Measurements from ENCODE around the gene KDM3A.

Gene KDM3A

GRCh38 chr2:86464652-86465051, 23.5 kb downstream of the KDM3A start:
- H3K4me3 Mint-ChIP-seq, result no peak overlapping the region
- peak overlapping the region in 2 of 3 experiments; percentile 16 to 27 for H3K27ac Mint-ChIP-seq
- H3K4me1 Mint-ChIP-seq, result peaks cover 21% of the 10 kb centered on the region
- H3K27me3 Mint-ChIP-seq (ENCODE audit: low read depth), result no peaks in the 10 kb centered on the region
- TF ChIP-seq CTCF (IDR thresholded peaks at IDR 0.05; ENCODE audit: unreplicated experiment in 3 of 3), result no peak
- H3K9me3 Mint-ChIP-seq, result no peaks in the 10 kb centered on the region
- peaks cover 73% of the 10 kb centered on the region for H3K36me3 Mint-ChIP-seq (ENCODE audit: low read depth)

- H3K36me3 Mint-ChIP-seq (ENCODE audit: low read depth), result peaks cover 68% of the 10 kb centered on the region
- no peaks in the 10 kb centered on the region for H3K9me3 Mint-ChIP-seq
- no peak overlapping the region for H3K4me3 Mint-ChIP-seq
- no peaks in the 10 kb centered on the region for H3K27me3 Mint-ChIP-seq (ENCODE audit: low read depth)
- TF ChIP-seq CTCF (IDR thresholded peaks at IDR 0.05; ENCODE audit: unreplicated experiment in 3 of 3), result no peak
- peaks cover 21% of the 10 kb centered on the region for H3K4me1 Mint-ChIP-seq
- H3K27ac Mint-ChIP-seq, result no peak overlapping the region
Measured at GRCh38 chr2:86466306-86466705, 25.1 kb downstream of the KDM3A start.

DNA sequence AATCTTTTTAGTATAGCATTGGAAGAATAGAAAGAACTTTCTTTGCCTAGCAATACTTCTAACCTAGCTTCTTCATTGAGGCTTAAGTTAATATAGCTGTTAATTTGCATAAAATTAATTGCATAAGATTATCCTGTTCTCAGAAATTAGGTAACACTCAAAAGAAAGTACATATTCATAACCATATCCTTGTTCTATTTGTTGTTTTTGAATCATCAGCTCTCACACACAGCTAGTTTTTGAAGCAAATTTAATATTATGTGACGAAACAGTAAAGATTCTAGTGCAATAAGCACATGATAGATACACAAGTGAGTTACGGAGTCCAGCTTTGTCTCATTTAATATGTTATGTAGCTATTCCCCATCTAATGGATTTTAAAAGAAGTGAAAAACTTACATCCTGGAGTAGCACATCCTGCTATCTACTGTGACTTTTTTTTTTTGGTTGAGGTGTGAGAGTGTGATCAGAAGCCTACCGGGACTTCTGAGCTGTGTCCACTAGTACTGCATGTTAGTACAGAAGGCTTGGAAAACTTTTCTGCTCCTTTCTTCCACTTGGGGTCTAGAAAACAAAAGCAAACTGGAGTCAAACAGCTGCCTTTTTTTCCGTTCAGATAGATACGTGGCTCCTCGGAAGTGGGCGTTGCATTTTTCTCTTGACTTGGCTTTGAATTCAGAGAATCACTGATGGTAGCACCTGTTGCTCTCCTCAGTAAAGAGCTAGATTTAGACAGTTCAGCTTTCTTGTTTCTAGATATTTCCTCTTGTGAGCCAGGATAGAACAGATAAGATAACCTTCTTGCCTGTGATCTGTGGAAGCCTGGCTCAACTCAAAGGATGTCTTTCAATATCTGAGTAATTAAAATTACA, 27.2 kb downstream of the KDM3A start:
- H3K9me3 Mint-ChIP-seq, result no peaks in the 10 kb centered on the region
- H3K27me3 Mint-ChIP-seq (ENCODE audit: low read depth), result no peaks in the 10 kb centered on the region
- peak overlapping the region in 1 of 3 experiments; percentile 3 for H3K4me3 Mint-ChIP-seq
- no peak for TF ChIP-seq CTCF (IDR thresholded peaks at IDR 0.05; ENCODE audit: unreplicated experiment in 3 of 3)
- peak overlapping the region in 2 of 3 experiments; percentile 34 to 40 for H3K27ac Mint-ChIP-seq
- H3K4me1 Mint-ChIP-seq, result peaks cover 21% of the 10 kb centered on the region
- H3K36me3 Mint-ChIP-seq (ENCODE audit: low read depth), result peaks cover 72% of the 10 kb centered on the region

- Mint-ChIP-seq H3K4me1 (peaks cover 14% of the 10 kb centered on the region), H3K9me3 (no peaks in the 10 kb centered on the region), H3K36me3 (ENCODE audit: low read depth) (peaks cover 73% of the 10 kb centered on the region), H3K27ac (no peak overlapping the region), H3K4me3 (no peak overlapping the region), H3K27me3 (ENCODE audit: low read depth) (no peaks in the 10 kb centered on the region)
- no peak for TF ChIP-seq CTCF (IDR thresholded peaks at IDR 0.05; ENCODE audit: unreplicated experiment in 3 of 3)
Measured at GRCh38 chr2:86470890-86471289, 29.7 kb downstream of the KDM3A start.

DNA sequence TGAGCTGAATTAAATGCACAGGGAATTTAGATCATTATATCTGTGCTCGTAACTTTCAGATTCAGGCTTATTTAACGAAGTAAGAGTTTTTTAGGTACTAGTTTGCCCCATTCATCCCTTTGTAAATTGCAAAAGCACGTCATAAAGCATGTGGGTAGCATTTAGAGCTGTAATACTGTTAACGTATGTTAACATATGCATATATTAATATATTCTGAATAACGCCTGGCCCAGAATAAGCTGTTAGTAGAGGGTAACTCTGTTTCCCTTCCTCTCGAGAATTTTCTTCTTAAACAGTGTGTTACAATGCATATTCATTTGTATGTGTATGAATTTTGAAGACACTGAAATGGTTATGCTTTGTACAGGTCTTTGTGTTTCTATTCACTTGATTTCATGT, 30.5 kb downstream of the KDM3A start:
- Mint-ChIP-seq H3K4me1 (peaks cover 14% of the 10 kb centered on the region), H3K36me3 (ENCODE audit: low read depth) (peaks cover 72% of the 10 kb centered on the region), H3K4me3 (no peak overlapping the region), H3K27ac (no peak overlapping the region), H3K9me3 (no peaks in the 10 kb centered on the region), H3K27me3 (ENCODE audit: low read depth) (no peaks in the 10 kb centered on the region)
- TF ChIP-seq CTCF (IDR thresholded peaks at IDR 0.05; ENCODE audit: unreplicated experiment in 3 of 3), result no peak

GRCh38 chr2:86476092-86476491, 34.9 kb downstream of the KDM3A start:
- Mint-ChIP-seq H3K27me3 (ENCODE audit: low read depth) (no peaks in the 10 kb centered on the region), H3K4me1 (peaks cover 4% of the 10 kb centered on the region), H3K4me3 (no peak overlapping the region), H3K27ac (no peak overlapping the region), H3K9me3 (no peaks in the 10 kb centered on the region), H3K36me3 (ENCODE audit: low read depth) (peaks cover 78% of the 10 kb centered on the region)
- no peak for TF ChIP-seq CTCF (IDR thresholded peaks at IDR 0.05; ENCODE audit: unreplicated experiment in 3 of 3)

Measured in nephron (organoid).